ENCODE measurements around the gene KDM7A.

KDM7A gene

GRCh38 chr7:140054751-140055150, 122.0 kb downstream of the KDM7A start:
- DNase-seq (ENCODE audit: low spot score): no peak

DNA sequence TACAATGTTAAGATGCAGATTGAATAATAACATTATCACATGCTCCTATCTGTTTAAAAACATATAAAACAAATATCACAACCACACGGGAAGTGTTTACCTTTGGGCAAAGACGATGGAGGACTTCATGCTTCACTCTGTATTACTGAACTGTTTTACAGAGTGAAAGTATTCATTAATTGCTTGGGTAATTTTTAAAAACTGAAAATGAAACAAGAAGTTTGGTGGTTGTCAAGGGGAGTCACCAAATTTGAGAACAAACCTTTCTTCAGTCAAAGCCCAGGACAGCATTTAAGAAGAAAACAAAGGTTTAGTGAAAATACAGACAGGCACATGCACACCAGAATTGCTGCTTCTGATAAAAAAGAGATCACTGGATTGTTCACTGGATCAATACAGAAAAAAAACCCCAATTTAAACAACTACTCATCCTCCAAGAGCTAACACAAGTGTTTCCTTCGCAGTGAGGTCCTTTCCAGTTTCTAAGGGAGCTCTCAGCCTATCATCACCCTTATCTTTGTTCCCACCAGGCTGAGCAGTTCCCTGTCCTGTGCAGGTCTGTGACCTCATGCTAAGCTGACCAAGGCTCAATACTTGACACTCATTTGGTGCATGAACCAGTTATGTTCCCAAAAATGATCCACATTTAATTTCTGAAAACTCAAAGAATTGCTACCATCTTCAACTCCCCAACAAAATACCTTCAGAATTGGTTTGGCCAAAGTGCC, 122.8 kb downstream of the KDM7A start:
- DNase-seq (ENCODE audit: low spot score): no peak

GRCh38 chr7:140051820-140052219, 125.0 kb downstream of the KDM7A start:
- DNase-seq (ENCODE audit: low spot score): no peak

GRCh38 chr7:140050100-140050499, 126.7 kb downstream of the KDM7A start:
- no peak for DNase-seq (ENCODE audit: low spot score)

GRCh38 chr7:140049339-140050024, 127.3 kb downstream of the KDM7A start:
- no peak for DNase-seq (ENCODE audit: low spot score)

- DNase-seq (ENCODE audit: low spot score): no peak
Observed at GRCh38 chr7:140048989-140049338, 127.8 kb downstream of the KDM7A start.

- DNase-seq (ENCODE audit: low spot score): no peak
Observed at GRCh38 chr7:140048138-140048537, 128.6 kb downstream of the KDM7A start.

DNA sequence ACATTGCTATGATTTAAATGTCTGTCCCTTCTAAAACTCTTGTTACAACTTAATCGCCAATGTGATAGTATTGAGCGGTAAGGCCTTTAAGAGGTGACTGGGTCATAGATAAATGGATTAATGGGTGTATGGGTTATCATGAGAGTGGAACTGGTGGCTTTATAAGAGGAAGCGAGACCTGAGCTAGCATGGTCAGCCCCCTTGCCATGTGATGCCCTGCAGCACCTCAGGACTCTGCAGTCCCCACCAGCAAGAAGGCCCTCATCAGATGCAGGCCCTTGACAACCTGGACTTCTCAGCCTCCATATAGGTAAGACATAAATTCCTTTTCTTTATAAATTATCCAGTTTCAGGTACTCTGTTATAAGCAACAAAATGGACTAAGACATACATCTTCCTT, 129.6 kb downstream of the KDM7A start:
- no peak for DNase-seq (ENCODE audit: low spot score)

DNA sequence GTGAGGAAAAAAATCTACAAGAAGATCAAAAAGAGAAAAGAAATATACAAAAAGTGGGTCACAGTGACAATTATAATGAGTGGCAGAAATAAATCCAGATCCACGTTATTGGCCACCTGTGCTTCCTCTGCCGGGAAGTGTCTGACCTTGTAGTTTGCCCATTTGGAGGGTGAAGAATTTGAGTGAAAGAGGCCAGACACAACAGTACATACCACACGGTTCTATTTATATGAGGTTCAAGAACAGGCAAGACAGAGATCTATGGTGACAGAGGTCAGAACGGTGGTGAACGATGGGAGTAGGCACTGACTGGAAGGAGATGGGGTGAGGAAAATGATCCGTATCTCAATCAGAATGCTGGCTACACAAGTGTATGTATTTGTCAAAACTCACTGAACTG, 131.1 kb downstream of the KDM7A start:
- no peak for DNase-seq (ENCODE audit: low spot score)

- DNase-seq (ENCODE audit: low spot score): no peak
Observed at GRCh38 chr7:140044251-140044650, 132.5 kb downstream of the KDM7A start.

DNA sequence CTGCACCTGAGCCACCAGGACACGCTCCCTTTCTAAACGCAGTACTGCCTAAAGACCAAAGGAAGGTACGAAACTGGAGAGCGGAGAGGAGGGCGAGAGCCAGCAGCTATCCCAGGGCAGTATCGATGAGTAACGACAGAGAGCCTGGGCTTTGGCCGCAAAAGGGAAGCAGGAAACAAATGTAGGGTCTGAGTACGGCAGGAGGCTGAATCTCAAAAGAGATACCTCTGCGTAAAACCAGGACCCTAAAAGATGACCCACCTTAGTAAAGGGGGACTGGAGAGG, 134.5 kb downstream of the KDM7A start:
- no peak for DNase-seq (ENCODE audit: low spot score)

- DNase-seq (ENCODE audit: low spot score): no peak
Observed at GRCh38 chr7:140041659-140042385, 135.0 kb downstream of the KDM7A start.

DNA sequence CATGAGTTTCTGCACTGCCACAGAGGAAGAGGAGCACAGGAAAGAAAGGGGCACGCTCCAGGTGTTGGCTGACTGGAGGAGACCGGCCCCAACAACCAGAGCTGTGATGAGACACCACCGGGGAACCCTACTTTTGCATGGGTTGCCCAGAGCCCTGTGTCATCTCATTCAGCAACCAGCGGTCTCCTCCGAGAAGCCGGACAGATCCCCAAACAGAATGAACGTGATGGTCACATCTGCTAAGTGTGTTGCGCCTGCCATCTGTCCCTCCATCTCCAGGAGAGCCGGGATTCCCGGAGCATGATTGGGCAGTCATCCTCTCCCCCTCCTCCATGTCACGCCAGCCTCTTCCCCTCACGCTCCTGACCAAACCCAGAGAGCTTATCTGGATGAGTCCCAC, 136.9 kb downstream of the KDM7A start:
- DNase-seq (ENCODE audit: low spot score): no peak

DNA sequence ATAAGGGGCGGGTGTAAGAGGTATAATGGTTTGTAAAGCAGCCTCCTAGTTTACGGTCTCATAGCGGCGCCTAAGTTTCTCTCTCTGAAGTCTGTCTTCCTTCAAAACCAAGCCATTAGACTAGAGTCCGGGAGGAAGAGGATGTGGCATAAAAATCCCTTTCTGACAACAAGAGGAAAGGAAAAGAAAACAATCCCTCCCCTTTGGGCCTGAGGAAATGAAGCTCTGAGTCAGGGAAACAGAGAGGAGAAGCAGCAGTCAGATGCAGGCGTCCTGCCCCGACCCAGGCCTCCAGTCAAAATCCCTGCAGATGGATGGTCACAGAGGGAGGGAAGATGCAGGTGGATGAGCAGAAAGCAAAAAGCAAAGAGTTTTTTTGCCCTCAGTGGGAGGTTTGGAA, 137.7 kb downstream of the KDM7A start:
- no peak for DNase-seq (ENCODE audit: low spot score)

GRCh38 chr7:140036224-140036962, 140.4 kb downstream of the KDM7A start:
- DNase-seq (ENCODE audit: low spot score): no peak

- no peak for DNase-seq (ENCODE audit: low spot score)
Observed at GRCh38 chr7:140035400-140036223, 141.2 kb downstream of the KDM7A start.

Data from iPS-NIHi11 (cell line).